GM18858 (cell line): ENCODE results near the gene CALML5.

Experiments
- ATAC-seq: cut with Tn5 transposase; IDR thresholded peaks from one replicate; pipeline ENCODE4 v1.9.1; 2021; ENCODE audit not compliant: unreplicated experiment

The CALML5 gene

GRCh38 chr10:5502571-5503476 is 3.5 kb upstream of the CALML5 start:
- ATAC-seq = no peak

GRCh38 chr10:5502061-5502521 is 2.7 kb upstream of the CALML5 start:
- no peak for ATAC-seq

GRCh38 chr10:5500910-5501309 is 1.5 kb upstream of the CALML5 start:
- ATAC-seq = no peak

GRCh38 chr10:5500162-5500670 is 846 bp upstream of the CALML5 start:
- no peak for ATAC-seq

GRCh38 chr10:5498791-5499492 is 428 bp downstream of the CALML5 start:
- no peak for ATAC-seq

- ATAC-seq = no peak
Measured at GRCh38 chr10:5497948-5498730, 1.2 kb downstream of the CALML5 start.

GRCh38 chr10:5497289-5497688 is 2.1 kb downstream of the CALML5 start:
- ATAC-seq = no peak

GRCh38 chr10:5496261-5497250 is 2.8 kb downstream of the CALML5 start:
- ATAC-seq = no peak

GRCh38 chr10:5494611-5495010 is 4.8 kb downstream of the CALML5 start:
- no peak for ATAC-seq

GRCh38 chr10:5493691-5494090 is 5.7 kb downstream of the CALML5 start:
- ATAC-seq = no peak

- ATAC-seq = no peak
Measured at GRCh38 chr10:5492929-5493576, 6.3 kb downstream of the CALML5 start.

GRCh38 chr10:5492322-5492855 is 7.0 kb downstream of the CALML5 start:
- ATAC-seq = no peak

- no peak for ATAC-seq
Measured at GRCh38 chr10:5491477-5491876, 7.9 kb downstream of the CALML5 start.

GRCh38 chr10:5490698-5491464 is 8.5 kb downstream of the CALML5 start:
- ATAC-seq = no peak

- ATAC-seq = no peak
Measured at GRCh38 chr10:5490032-5490431, 9.3 kb downstream of the CALML5 start.

GRCh38 chr10:5488272-5489161 is 10.9 kb downstream of the CALML5 start:
- ATAC-seq = no peak

GRCh38 chr10:5486853-5487235 is 12.5 kb downstream of the CALML5 start:
- ATAC-seq = no peak
